Measurements from ENCODE around the gene CDC73. TPM values are rescaled to one million over a fixed set of nuclear protein-coding genes. Genes with fewer than 3 reads are reported as not detected.
"Not testable (repeated sequence)": the region's sequence is repeated elsewhere in the genome, so short reads cannot be mapped to it uniquely, and the experiment has no call there.

The CDC73 gene
- total RNA-seq, 1 donor from 2014 or later, result 47.0 TPM

- peaks cover 4% of the 10 kb centered on the region for H3K4me1 Mint-ChIP-seq (ENCODE audit: low read depth)
- H3K27ac Mint-ChIP-seq, result no peak overlapping the region
- intact Hi-C loops (cut with micrococcal nuclease), result no loop called here
- H3K27me3 Mint-ChIP-seq (ENCODE audit: low read depth), result no peaks in the 10 kb centered on the region
- DNase-seq (ENCODE audit: low spot score), result no peak
- no peaks in the 10 kb centered on the region for H3K9me3 Mint-ChIP-seq
- no peak overlapping the region for H3K4me3 Mint-ChIP-seq (ENCODE audit: low read depth)
- peaks cover 66% of the 10 kb centered on the region for H3K36me3 Mint-ChIP-seq (ENCODE audit: low read depth)
Measured at GRCh38 chr1:193222056-193222615, 100.3 kb downstream of the CDC73 start.

GRCh38 chr1:193229136-193229535 is 107.3 kb downstream of the CDC73 start:
- no peaks in the 10 kb centered on the region for H3K27me3 Mint-ChIP-seq (ENCODE audit: low read depth)
- no peaks in the 10 kb centered on the region for H3K4me1 Mint-ChIP-seq (ENCODE audit: low read depth)
- intact Hi-C loops (cut with micrococcal nuclease), result no loop called here
- DNase-seq (ENCODE audit: low spot score), result no peak
- no peak overlapping the region for H3K4me3 Mint-ChIP-seq (ENCODE audit: low read depth)
- H3K9me3 Mint-ChIP-seq, result no peaks in the 10 kb centered on the region
- H3K36me3 Mint-ChIP-seq (ENCODE audit: low read depth), result peaks cover 34% of the 10 kb centered on the region
- H3K27ac Mint-ChIP-seq, result no peak overlapping the region

- intact Hi-C loops (cut with micrococcal nuclease); H3K9me3 Mint-ChIP-seq; H3K4me3 Mint-ChIP-seq (ENCODE audit: low read depth); H3K27ac Mint-ChIP-seq; H3K4me1 Mint-ChIP-seq (ENCODE audit: low read depth); DNase-seq (ENCODE audit: low spot score); H3K27me3 Mint-ChIP-seq (ENCODE audit: low read depth): not testable (repeated sequence)
- H3K36me3 Mint-ChIP-seq (ENCODE audit: low read depth), result peaks cover 29% of the 10 kb centered on the region
Measured at GRCh38 chr1:193231146-193231545, 109.3 kb downstream of the CDC73 start.

- peaks cover 1% of the 10 kb centered on the region for H3K4me1 Mint-ChIP-seq (ENCODE audit: low read depth)
- H3K27me3 Mint-ChIP-seq (ENCODE audit: low read depth), result no peaks in the 10 kb centered on the region
- H3K27ac Mint-ChIP-seq, result no peak overlapping the region
- no peak for DNase-seq (ENCODE audit: low spot score)
- no peak overlapping the region for H3K4me3 Mint-ChIP-seq (ENCODE audit: low read depth)
- H3K36me3 Mint-ChIP-seq (ENCODE audit: low read depth), result peaks cover 42% of the 10 kb centered on the region
- no peaks in the 10 kb centered on the region for H3K9me3 Mint-ChIP-seq
- intact Hi-C loops (cut with micrococcal nuclease), result no loop called here
Measured at GRCh38 chr1:193234530-193234929, 112.7 kb downstream of the CDC73 start.

- H3K4me3 Mint-ChIP-seq (ENCODE audit: low read depth), result no peak overlapping the region
- intact Hi-C loops (cut with micrococcal nuclease), result no loop called here
- H3K36me3 Mint-ChIP-seq (ENCODE audit: low read depth), result peaks cover 60% of the 10 kb centered on the region
- H3K27me3 Mint-ChIP-seq (ENCODE audit: low read depth), result no peaks in the 10 kb centered on the region
- H3K9me3 Mint-ChIP-seq, result peaks cover 7% of the 10 kb centered on the region
- H3K4me1 Mint-ChIP-seq (ENCODE audit: low read depth), result peaks cover 21% of the 10 kb centered on the region
- H3K27ac Mint-ChIP-seq, result no peak overlapping the region
- no peak for DNase-seq (ENCODE audit: low spot score)
Measured at GRCh38 chr1:193237381-193237978, 115.6 kb downstream of the CDC73 start.

GRCh38 chr1:193240609-193241008 is 118.8 kb downstream of the CDC73 start:
- no peak overlapping the region for H3K27ac Mint-ChIP-seq
- intact Hi-C loops (cut with micrococcal nuclease), result no loop called here
- peaks cover 7% of the 10 kb centered on the region for H3K9me3 Mint-ChIP-seq
- no peak overlapping the region for H3K4me3 Mint-ChIP-seq (ENCODE audit: low read depth)
- H3K36me3 Mint-ChIP-seq (ENCODE audit: low read depth), result peaks cover 53% of the 10 kb centered on the region
- H3K27me3 Mint-ChIP-seq (ENCODE audit: low read depth), result no peaks in the 10 kb centered on the region
- H3K4me1 Mint-ChIP-seq (ENCODE audit: low read depth), result peaks cover 20% of the 10 kb centered on the region
- no peak for DNase-seq (ENCODE audit: low spot score)

GRCh38 chr1:193241132-193241827 is 119.4 kb downstream of the CDC73 start:
- peak; percentile 17 for DNase-seq (ENCODE audit: low spot score)
- H3K9me3 Mint-ChIP-seq, result peaks cover 7% of the 10 kb centered on the region
- peak overlapping the region; percentile 49 for H3K27ac Mint-ChIP-seq
- H3K4me3 Mint-ChIP-seq (ENCODE audit: low read depth), result no peak overlapping the region
- intact Hi-C loops (cut with micrococcal nuclease), result no loop called here
- peaks cover 20% of the 10 kb centered on the region for H3K4me1 Mint-ChIP-seq (ENCODE audit: low read depth)
- peaks cover 54% of the 10 kb centered on the region for H3K36me3 Mint-ChIP-seq (ENCODE audit: low read depth)
- no peaks in the 10 kb centered on the region for H3K27me3 Mint-ChIP-seq (ENCODE audit: low read depth)

GRCh38 chr1:193242000-193242399 is 120.2 kb downstream of the CDC73 start:
- Mint-ChIP-seq H3K36me3 (ENCODE audit: low read depth) (peaks cover 58% of the 10 kb centered on the region), H3K9me3 (peaks cover 11% of the 10 kb centered on the region), H3K4me3 (ENCODE audit: low read depth) (no peak overlapping the region), H3K27me3 (ENCODE audit: low read depth) (no peaks in the 10 kb centered on the region), H3K4me1 (ENCODE audit: low read depth) (peaks cover 20% of the 10 kb centered on the region), H3K27ac (no peak overlapping the region)
- intact Hi-C loops (cut with micrococcal nuclease), result no loop called here
- DNase-seq (ENCODE audit: low spot score), result no peak

- Mint-ChIP-seq H3K4me3 (ENCODE audit: low read depth) (no peak overlapping the region), H3K27ac (no peak overlapping the region), H3K9me3 (peaks cover 12% of the 10 kb centered on the region), H3K4me1 (ENCODE audit: low read depth) (no peaks in the 10 kb centered on the region), H3K36me3 (ENCODE audit: low read depth) (peaks cover 42% of the 10 kb centered on the region), H3K27me3 (ENCODE audit: low read depth) (no peaks in the 10 kb centered on the region)
- intact Hi-C loops (cut with micrococcal nuclease), result no loop called here
- no peak for DNase-seq (ENCODE audit: low spot score)
Measured at GRCh38 chr1:193249187-193249586, 127.4 kb downstream of the CDC73 start.

GRCh38 chr1:193251950-193252349 is 130.1 kb downstream of the CDC73 start:
- peaks cover 2% of the 10 kb centered on the region for H3K4me1 Mint-ChIP-seq (ENCODE audit: low read depth)
- peaks cover 31% of the 10 kb centered on the region for H3K36me3 Mint-ChIP-seq (ENCODE audit: low read depth)
- no peak overlapping the region for H3K4me3 Mint-ChIP-seq (ENCODE audit: low read depth)
- intact Hi-C loops (cut with micrococcal nuclease), result no loop called here
- H3K27ac Mint-ChIP-seq, result no peak overlapping the region
- peaks cover 8% of the 10 kb centered on the region for H3K9me3 Mint-ChIP-seq
- no peaks in the 10 kb centered on the region for H3K27me3 Mint-ChIP-seq (ENCODE audit: low read depth)
- no peak for DNase-seq (ENCODE audit: low spot score)

GRCh38 chr1:193256019-193256418 is 134.2 kb downstream of the CDC73 start:
- Mint-ChIP-seq H3K27me3 (ENCODE audit: low read depth) (no peaks in the 10 kb centered on the region), H3K27ac (no peak overlapping the region), H3K9me3 (no peaks in the 10 kb centered on the region), H3K4me1 (ENCODE audit: low read depth) (peaks cover 8% of the 10 kb centered on the region), H3K36me3 (ENCODE audit: low read depth) (peaks cover 11% of the 10 kb centered on the region), H3K4me3 (ENCODE audit: low read depth) (no peak overlapping the region)
- no peak for DNase-seq (ENCODE audit: low spot score)
- intact Hi-C loops (cut with micrococcal nuclease), result no loop called here

GRCh38 chr1:193259636-193260035 is 137.8 kb downstream of the CDC73 start:
- no peak overlapping the region for H3K4me3 Mint-ChIP-seq (ENCODE audit: low read depth)
- no peaks in the 10 kb centered on the region for H3K27me3 Mint-ChIP-seq (ENCODE audit: low read depth)
- no peak for DNase-seq (ENCODE audit: low spot score)
- peaks cover 11% of the 10 kb centered on the region for H3K4me1 Mint-ChIP-seq (ENCODE audit: low read depth)
- H3K9me3 Mint-ChIP-seq, result no peaks in the 10 kb centered on the region
- H3K27ac Mint-ChIP-seq, result no peak overlapping the region
- intact Hi-C loops (cut with micrococcal nuclease), result no loop called here
- H3K36me3 Mint-ChIP-seq (ENCODE audit: low read depth), result peaks cover 18% of the 10 kb centered on the region

- intact Hi-C loops (cut with micrococcal nuclease), result no loop called here
- Mint-ChIP-seq H3K27ac (no peak overlapping the region), H3K9me3 (no peaks in the 10 kb centered on the region), H3K4me3 (ENCODE audit: low read depth) (no peak overlapping the region), H3K36me3 (ENCODE audit: low read depth) (peaks cover 13% of the 10 kb centered on the region), H3K4me1 (ENCODE audit: low read depth) (peaks cover 10% of the 10 kb centered on the region), H3K27me3 (ENCODE audit: low read depth) (no peaks in the 10 kb centered on the region)
- DNase-seq (ENCODE audit: low spot score), result no peak
Measured at GRCh38 chr1:193260056-193260745, 138.4 kb downstream of the CDC73 start.

Data from activated T-helper 2 cell treated with anti-CD3 and anti-CD28 coated beads, Interferon-gamma antibody, Interleukin-2, Interleukin-4, amounts not matched to agents 10 μg/mL and 5 μg/mL and 100 μg/mL, durations not matched to agents 14 hours and 24 hours and 36 hours (primary cell).